B cell (primary cell): ENCODE data around the gene HTR3C. TPM values are rescaled to one million over a fixed set of nuclear protein-coding genes. Genes with fewer than 3 reads are reported as not detected.

Source experiments
- ATAC-seq: fragments of 200-7000 bp; cut with Tn5 transposase; one replicate; pipeline ENCODE4 v1.10.0; 2021; ENCODE audit warnings: low read depth, mild to moderate bottlenecking, moderate number of reproducible peaks, moderate library complexity
- CTCF ChIA-PET: fragments of 350-600 bp; sonication (Branson Sonifier 250); formaldehyde crosslinking; loops from one replicate; lab custom pipeline; 2021; ENCODE audit warnings: antibody characterized with exemption, inconsistent platforms; lab: Charles Lee
- POLR2A ChIA-PET: fragments of 350-600 bp; sonication (Branson Sonifier 250); formaldehyde crosslinking; loops from one replicate; lab custom pipeline; 2021; ENCODE audit warnings: antibody characterized with exemption; lab: Charles Lee
- DNase-seq: peaks from one replicate; pipeline ENCODE4 v3.0.0; 2013
- H2AFZ ChIP-seq: 2 replicates; pipeline ENCODE4 v1.6.1; 2012; ENCODE audit warnings: mild to moderate bottlenecking, low read depth, low read length; ENCODE audit not compliant: insufficient read depth, poor library complexity, severe bottlenecking
- H3K27ac ChIP-seq, 2 donors: 1 replicate in 1 of 2; 2 replicates in 1 of 2; pipeline ENCODE4 v1.5.1; 2012 to 2013; ENCODE audit warnings: low read length in 2 of 2, mild to moderate bottlenecking in 2 of 2, moderate library complexity in 1 of 2
- H3K27me3 ChIP-seq, 4 experiments: fragments of 200-600 bp in 1 of 4; sonication (generic) in 1 of 4; replicated peaks in 1 of 4; 1 replicate in 2 of 4; 2 replicates in 2 of 4; pipeline versions ENCODE4 v1.6.1 to v1.7.0; 2013 to 2016; ENCODE audit warnings: low read length in 3 of 4, mild to moderate bottlenecking in 2 of 4, mixed read lengths in 1 of 4, moderate library complexity in 1 of 4; ENCODE audit not compliant: insufficient read depth in 4 of 4, control insufficient read depth in 3 of 4; ENCODE audit errors: control extremely low read depth in 1 of 4
- H3K36me3 ChIP-seq, 2 experiments: replicated peaks in 1 of 2; 1 replicate in 1 of 2; 2 replicates in 1 of 2; pipeline versions ENCODE4 v1.6.1 to v1.7.1; 2013; ENCODE audit warnings: low read length in 1 of 2; ENCODE audit not compliant: insufficient read depth in 2 of 2, control insufficient read depth in 1 of 2; ENCODE audit errors: control extremely low read depth in 1 of 2, extremely low read depth in 1 of 2
- H3K4me1 ChIP-seq, 2 donors: fragments of 200-600 bp in 1 of 2; sonication (generic) in 1 of 2; 1 replicate in 1 of 2; 2 replicates in 1 of 2; pipeline versions ENCODE4 v1.5.1 to v1.6.1; 2013 to 2017; ENCODE audit warnings: low read length in 2 of 2; ENCODE audit not compliant: control insufficient read depth in 2 of 2, insufficient read depth in 2 of 2
- H3K4me2 ChIP-seq: replicated peaks from 2 replicates; pipeline ENCODE3; 2012; ENCODE audit warnings: mild to moderate bottlenecking, low read depth, low read length; ENCODE audit not compliant: poor library complexity, severe bottlenecking
- H3K4me3 ChIP-seq, 5 experiments: fragments of 200-600 bp in 1 of 5; sonication (generic) in 1 of 5; 1 replicate in 3 of 5; 2 replicates in 2 of 5; pipeline versions ENCODE4 v1.5.1 to v1.7.0; 2011 to 2016; ENCODE audit warnings: low read length in 4 of 5, mild to moderate bottlenecking in 4 of 5, low read depth in 2 of 5, control low read depth in 1 of 5, moderate library complexity in 1 of 5; ENCODE audit not compliant: insufficient read depth in 1 of 5; ENCODE audit errors: control extremely low read depth in 1 of 5, extremely low read depth in 1 of 5
- H3K79me2 ChIP-seq: fragments of 200-600 bp; sonication (generic); one replicate; pipeline ENCODE4 v1.6.0; 2016; ENCODE audit warnings: low read length; ENCODE audit not compliant: control insufficient read depth, insufficient read depth
- H3K9ac ChIP-seq: fragments of 200-600 bp; sonication (generic); 2 replicates; pipeline ENCODE4 v1.6.1; 2017; ENCODE audit warnings: mild to moderate bottlenecking, low read length, moderate library complexity
- H3K9me3 ChIP-seq, 3 donors: one replicate each; pipeline versions ENCODE4 v1.6.1 to v1.7.1; 2013; ENCODE audit warnings: low read length in 2 of 3; ENCODE audit not compliant: control insufficient read depth in 2 of 3, insufficient read depth in 1 of 3; ENCODE audit errors: control extremely low read depth in 1 of 3
- H4K20me1 ChIP-seq: 2 replicates; pipeline ENCODE4 v1.6.0; 2012; ENCODE audit warnings: mild to moderate bottlenecking, low read length; ENCODE audit not compliant: insufficient read depth, control insufficient read depth, poor library complexity, severe bottlenecking
- H3K27ac Mint-ChIP-seq: one replicate; pipeline ENCODE4 v1.8.0; 2021; ENCODE audit warnings: mixed read lengths
- H3K27me3 Mint-ChIP-seq: one replicate; pipeline ENCODE4 v1.8.0; 2021; ENCODE audit warnings: mixed read lengths
- H3K4me1 Mint-ChIP-seq: one replicate; pipeline ENCODE4 v1.8.0; 2021; ENCODE audit warnings: mixed read lengths
- H3K4me3 Mint-ChIP-seq: one replicate; pipeline ENCODE4 v1.8.0; 2021; ENCODE audit warnings: mixed read lengths
- H3K9me3 Mint-ChIP-seq: one replicate; pipeline ENCODE4 v1.8.0; 2022; ENCODE audit warnings: mixed read lengths; ENCODE audit not compliant: insufficient read depth
- EZH2 ChIP-seq: IDR thresholded peaks from 2 replicates; pipeline ENCODE4 v1.6.1; 2012; ENCODE audit warnings: borderline replicate concordance, low read depth, mild to moderate bottlenecking, moderate library complexity, low read length; ENCODE audit not compliant: insufficient read depth, poor library complexity, severe bottlenecking
- WGBS: methylation state at CpG from one replicate; pipeline ENCODE4 v1.1.5; 2013; ENCODE audit warnings: missing lambda C conversion rate; ENCODE audit not compliant: insufficient coverage; 5-methylcytosine and 5-hydroxymethylcytosine counted together
- intact Hi-C: fragments of 100-400 bp; cut with micrococcal nuclease; formaldehyde crosslinking; loops from one replicate; pipeline ENCODE4 v1.10.0; 2022
- polyA plus RNA-seq: library from polyadenylated mRNA; depleted of rRNA; stranded (reverse); fragments of >200 nt; gene quantifications from 2 replicates; pipeline ENCODE4 v1.2.3, GENCODE V29; 2012
- total RNA-seq, 2 donors: library from RNA; stranded (reverse); fragments of 120-200 nt in 1 of 2; gene quantifications; 1 replicate in 1 of 2; 2 replicates in 1 of 2; pipeline versions ENCODE4 v1.2.3 to v1.2.4, GENCODE V29; 2013 to 2022
- TF ChIP-seq, protein P1 (sequence below): fragments of 200-600 bp; IDR thresholded peaks from one replicate; pipeline ENCODE4 v1.8.0; 2022; ENCODE audit warnings: antibody characterized with exemption, mild to moderate bottlenecking

The HTR3C gene
- total and polyA plus RNA-seq, 2 donors (not counting 1 experiment from before 2014, with no cell fraction given) = not detected

DNA sequence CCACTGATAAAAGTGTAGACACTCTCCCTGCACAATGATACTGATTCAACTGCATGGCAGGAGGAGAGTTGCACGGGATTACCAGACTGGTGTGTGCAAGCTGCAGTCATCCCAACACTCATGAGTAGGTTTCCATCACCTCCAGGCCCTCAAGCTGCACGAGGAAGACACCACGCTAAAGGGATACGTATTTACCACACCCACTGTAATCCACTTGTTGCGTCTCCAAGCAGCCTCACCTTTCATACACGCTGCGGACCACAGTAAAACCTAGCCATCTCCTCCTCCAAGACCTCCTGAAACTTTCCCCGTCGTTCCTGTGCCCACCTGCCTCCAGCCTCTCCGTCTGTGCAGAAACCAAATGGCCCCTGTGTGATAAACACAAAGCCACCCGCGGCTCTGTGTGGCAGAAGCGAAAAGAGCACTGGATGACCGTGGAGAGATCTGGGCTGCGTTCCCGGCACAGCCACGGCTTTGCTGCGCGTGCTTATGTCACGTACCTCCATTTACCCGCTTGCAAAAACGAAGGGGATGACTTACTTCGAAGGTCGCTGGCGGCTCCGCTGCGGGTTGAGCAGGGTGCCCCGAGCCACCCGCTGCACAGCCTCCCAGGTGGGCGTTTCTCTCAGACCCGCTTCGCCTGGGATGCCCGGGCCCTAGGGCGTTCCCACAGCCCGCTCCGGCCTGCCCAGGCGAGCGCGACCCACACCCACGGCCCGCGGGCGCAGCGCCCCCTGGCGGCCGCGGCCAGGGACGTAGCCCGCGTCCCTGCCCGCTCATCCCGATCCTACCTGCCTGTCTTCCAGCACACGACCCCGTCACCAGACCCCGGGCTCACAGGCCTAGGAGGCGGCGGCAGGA lies 35.8 kb upstream of the HTR3C start:
- peak overlapping the region in 1 of 2 donors; percentile 10 for H3K27ac ChIP-seq
- H3K27me3 ChIP-seq = no peaks in the 10 kb centered on the region
- DNase-seq (peak; percentile 83), ATAC-seq (peak; percentile 74)
- peak overlapping the region; percentile 73 to 99 (median 93) for H3K4me3 ChIP-seq
- H3K27ac Mint-ChIP-seq = peak overlapping the region; percentile 94
- CTCF ChIA-PET = interaction anchor here (0.7 to 5.6 kb wide), 15 partner anchors 10 to 299 kb away, joined by 3 to 84 read pairs (median 3); partner anchors contain the start of genes EIF2B5 and PARL
- peaks cover 20% of the 10 kb centered on the region for H3K4me1 Mint-ChIP-seq
- peaks cover 10 to 13% of the 10 kb centered on the region in 2 donors for H3K4me1 ChIP-seq
- H4K20me1 ChIP-seq = no peaks in the 10 kb centered on the region
- POLR2A ChIA-PET = interaction anchor here (1.0 kb wide), 1 partner anchor 122 kb away, joined by 3 read pairs; no protein-coding TSS in a partner anchor
- no peak for TF ChIP-seq EZH2
- TF ChIP-seq, protein P1, sequence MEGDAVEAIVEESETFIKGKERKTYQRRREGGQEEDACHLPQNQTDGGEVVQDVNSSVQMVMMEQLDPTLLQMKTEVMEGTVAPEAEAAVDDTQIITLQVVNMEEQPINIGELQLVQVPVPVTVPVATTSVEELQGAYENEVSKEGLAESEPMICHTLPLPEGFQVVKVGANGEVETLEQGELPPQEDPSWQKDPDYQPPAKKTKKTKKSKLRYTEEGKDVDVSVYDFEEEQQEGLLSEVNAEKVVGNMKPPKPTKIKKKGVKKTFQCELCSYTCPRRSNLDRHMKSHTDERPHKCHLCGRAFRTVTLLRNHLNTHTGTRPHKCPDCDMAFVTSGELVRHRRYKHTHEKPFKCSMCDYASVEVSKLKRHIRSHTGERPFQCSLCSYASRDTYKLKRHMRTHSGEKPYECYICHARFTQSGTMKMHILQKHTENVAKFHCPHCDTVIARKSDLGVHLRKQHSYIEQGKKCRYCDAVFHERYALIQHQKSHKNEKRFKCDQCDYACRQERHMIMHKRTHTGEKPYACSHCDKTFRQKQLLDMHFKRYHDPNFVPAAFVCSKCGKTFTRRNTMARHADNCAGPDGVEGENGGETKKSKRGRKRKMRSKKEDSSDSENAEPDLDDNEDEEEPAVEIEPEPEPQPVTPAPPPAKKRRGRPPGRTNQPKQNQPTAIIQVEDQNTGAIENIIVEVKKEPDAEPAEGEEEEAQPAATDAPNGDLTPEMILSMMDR = peak; percentile 99
- 32% methylated on average over 57 of the region's 57 CpGs for WGBS
- intact Hi-C loops = loop anchor here (1.0 to 5.0 kb wide), 9 partner anchors 112 to 796 kb away; partner anchors contain the start of genes EIF2B5, PARL, PSMD2 and VPS8
- peaks cover 11% of the 10 kb centered on the region for H3K79me2 ChIP-seq
- H3K36me3 ChIP-seq = no peaks in the 10 kb centered on the region
- H3K4me2 ChIP-seq = peak overlapping the region; percentile 85
- peak overlapping the region; percentile 100 for H3K4me3 Mint-ChIP-seq
- H3K9me3 ChIP-seq = no peaks in the 10 kb centered on the region
- peaks cover 15% of the 10 kb centered on the region for H3K27me3 Mint-ChIP-seq
- H3K9ac ChIP-seq = peak overlapping the region; percentile 95
- peak overlapping the region; percentile 100 for H2AFZ ChIP-seq
- H3K9me3 Mint-ChIP-seq = no peaks in the 10 kb centered on the region
